Measurements from ENCODE around the gene CDR2L.

DNA sequence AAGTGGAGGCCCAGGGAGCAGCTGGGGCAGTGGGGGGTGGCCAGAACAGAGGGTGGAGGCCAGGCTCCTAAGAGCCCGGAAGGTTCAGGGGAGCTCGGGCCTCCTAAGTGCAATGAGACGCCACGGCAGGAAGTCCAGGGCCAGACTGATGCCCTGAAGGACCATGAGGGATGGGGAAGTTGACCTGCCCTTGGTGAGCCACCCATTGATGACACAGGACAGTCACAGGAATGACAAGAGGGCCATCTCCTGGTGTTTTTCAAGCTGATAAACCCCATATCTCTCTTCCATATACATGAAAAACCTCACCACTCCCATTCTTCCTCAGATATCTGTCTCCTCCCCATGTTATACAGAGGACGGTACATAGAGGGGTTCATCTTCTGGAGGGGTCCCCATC, 19.2 kb downstream of the CDR2L start:
- TF ChIP-seq EZH2 (IDR thresholded peaks at IDR 0.05), result no peak
- TF ChIP-seq POLR2AphosphoS5 (IDR thresholded peaks at IDR 0.05; ENCODE audit: borderline replicate concordance, low read depth, low read length), result no peak
- TF ChIP-seq FOXP2 (optimal IDR thresholded peaks at IDR 0.05; ENCODE audit: control extremely low read depth, extremely low read length, insufficient read depth), result no peak
